GM23338 (cell line): ENCODE data around the gene CCDC177.

ENCODE experiments used
- EZH2 ChIP-seq: fragments of 200-600 bp; sonication (generic); IDR thresholded peaks from one replicate; pipeline ENCODE4 v1.8.0; 2017; ENCODE audit warnings: antibody characterized with exemption, mild to moderate bottlenecking, low read depth; ENCODE audit not compliant: unreplicated experiment
- EZH2phosphoT487 ChIP-seq: fragments of 200-600 bp; sonication (generic); IDR thresholded peaks from one replicate; pipeline ENCODE4 v1.8.1; 2018; ENCODE audit warnings: antibody characterized with exemption; ENCODE audit not compliant: unreplicated experiment
- JUNB ChIP-seq: IDR thresholded peaks from one replicate; pipeline ENCODE4 v1.6.1; 2016; ENCODE audit warnings: antibody characterized with exemption; ENCODE audit not compliant: unreplicated experiment
- STAT1 ChIP-seq: IDR thresholded peaks from one replicate; pipeline ENCODE4 v1.6.1; 2016; ENCODE audit warnings: antibody characterized with exemption; ENCODE audit not compliant: unreplicated experiment
- ZNF331 ChIP-seq: fragments of 250-450 bp; sonication (Bioruptor Pico); IDR thresholded peaks from 2 replicates; pipeline ENCODE4 v1.5.0; 2020; ENCODE audit warnings: low read depth, mild to moderate bottlenecking, moderate library complexity
- TF ChIP-seq, protein P1 (sequence below), 2 experiments: fragments of 200-600 bp in 1 of 2; sonication (generic) in 1 of 2; conservative IDR thresholded peaks; 2 replicates each; pipeline versions ENCODE4 v1.5.1 to v1.6.1; 2016 to 2017; ENCODE audit warnings: antibody characterized with exemption in 2 of 2, low read depth in 2 of 2, mild to moderate bottlenecking in 2 of 2, moderate library complexity in 1 of 2
- TF ChIP-seq, protein P2 (sequence below): IDR thresholded peaks from one replicate; pipeline ENCODE4 v1.6.1; 2018; ENCODE audit warnings: antibody characterized with exemption; ENCODE audit not compliant: unreplicated experiment
- TF ChIP-seq, protein P3 (sequence below): IDR thresholded peaks from 2 replicates; pipeline ENCODE4 v1.6.1; 2016; ENCODE audit warnings: antibody characterized with exemption

DNA sequence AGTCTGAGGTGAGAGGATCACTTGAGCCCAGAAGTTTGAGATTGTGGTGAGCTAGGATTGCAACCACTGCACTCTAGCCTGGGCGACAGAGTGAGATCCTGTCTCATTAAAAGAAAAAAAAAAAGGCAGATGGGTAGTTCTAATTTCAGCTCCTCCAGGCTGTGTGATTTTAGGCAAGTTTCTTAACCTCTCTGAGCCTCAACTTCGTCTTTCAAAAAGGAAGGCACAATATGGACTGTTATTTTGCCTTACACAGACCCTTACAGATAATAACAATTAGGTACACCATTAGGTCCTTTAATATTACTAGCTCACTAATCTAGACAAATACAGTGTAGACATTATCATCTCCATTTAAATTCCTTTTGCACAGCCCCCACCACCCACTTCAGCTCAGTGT is 4.8 kb upstream of the CCDC177 start:
- TF ChIP-seq, protein P1, sequence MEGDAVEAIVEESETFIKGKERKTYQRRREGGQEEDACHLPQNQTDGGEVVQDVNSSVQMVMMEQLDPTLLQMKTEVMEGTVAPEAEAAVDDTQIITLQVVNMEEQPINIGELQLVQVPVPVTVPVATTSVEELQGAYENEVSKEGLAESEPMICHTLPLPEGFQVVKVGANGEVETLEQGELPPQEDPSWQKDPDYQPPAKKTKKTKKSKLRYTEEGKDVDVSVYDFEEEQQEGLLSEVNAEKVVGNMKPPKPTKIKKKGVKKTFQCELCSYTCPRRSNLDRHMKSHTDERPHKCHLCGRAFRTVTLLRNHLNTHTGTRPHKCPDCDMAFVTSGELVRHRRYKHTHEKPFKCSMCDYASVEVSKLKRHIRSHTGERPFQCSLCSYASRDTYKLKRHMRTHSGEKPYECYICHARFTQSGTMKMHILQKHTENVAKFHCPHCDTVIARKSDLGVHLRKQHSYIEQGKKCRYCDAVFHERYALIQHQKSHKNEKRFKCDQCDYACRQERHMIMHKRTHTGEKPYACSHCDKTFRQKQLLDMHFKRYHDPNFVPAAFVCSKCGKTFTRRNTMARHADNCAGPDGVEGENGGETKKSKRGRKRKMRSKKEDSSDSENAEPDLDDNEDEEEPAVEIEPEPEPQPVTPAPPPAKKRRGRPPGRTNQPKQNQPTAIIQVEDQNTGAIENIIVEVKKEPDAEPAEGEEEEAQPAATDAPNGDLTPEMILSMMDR (conservative IDR thresholded peaks at IDR 0.05; ENCODE audit: low read depth in 2 of 2): no peak
- TF ChIP-seq STAT1: no peak
- TF ChIP-seq EZH2phosphoT487: no peak
- TF ChIP-seq EZH2: no peak
- TF ChIP-seq, protein P2, sequence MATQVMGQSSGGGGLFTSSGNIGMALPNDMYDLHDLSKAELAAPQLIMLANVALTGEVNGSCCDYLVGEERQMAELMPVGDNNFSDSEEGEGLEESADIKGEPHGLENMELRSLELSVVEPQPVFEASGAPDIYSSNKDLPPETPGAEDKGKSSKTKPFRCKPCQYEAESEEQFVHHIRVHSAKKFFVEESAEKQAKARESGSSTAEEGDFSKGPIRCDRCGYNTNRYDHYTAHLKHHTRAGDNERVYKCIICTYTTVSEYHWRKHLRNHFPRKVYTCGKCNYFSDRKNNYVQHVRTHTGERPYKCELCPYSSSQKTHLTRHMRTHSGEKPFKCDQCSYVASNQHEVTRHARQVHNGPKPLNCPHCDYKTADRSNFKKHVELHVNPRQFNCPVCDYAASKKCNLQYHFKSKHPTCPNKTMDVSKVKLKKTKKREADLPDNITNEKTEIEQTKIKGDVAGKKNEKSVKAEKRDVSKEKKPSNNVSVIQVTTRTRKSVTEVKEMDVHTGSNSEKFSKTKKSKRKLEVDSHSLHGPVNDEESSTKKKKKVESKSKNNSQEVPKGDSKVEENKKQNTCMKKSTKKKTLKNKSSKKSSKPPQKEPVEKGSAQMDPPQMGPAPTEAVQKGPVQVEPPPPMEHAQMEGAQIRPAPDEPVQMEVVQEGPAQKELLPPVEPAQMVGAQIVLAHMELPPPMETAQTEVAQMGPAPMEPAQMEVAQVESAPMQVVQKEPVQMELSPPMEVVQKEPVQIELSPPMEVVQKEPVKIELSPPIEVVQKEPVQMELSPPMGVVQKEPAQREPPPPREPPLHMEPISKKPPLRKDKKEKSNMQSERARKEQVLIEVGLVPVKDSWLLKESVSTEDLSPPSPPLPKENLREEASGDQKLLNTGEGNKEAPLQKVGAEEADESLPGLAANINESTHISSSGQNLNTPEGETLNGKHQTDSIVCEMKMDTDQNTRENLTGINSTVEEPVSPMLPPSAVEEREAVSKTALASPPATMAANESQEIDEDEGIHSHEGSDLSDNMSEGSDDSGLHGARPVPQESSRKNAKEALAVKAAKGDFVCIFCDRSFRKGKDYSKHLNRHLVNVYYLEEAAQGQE: no peak
- TF ChIP-seq JUNB: no peak
- TF ChIP-seq, protein P3, sequence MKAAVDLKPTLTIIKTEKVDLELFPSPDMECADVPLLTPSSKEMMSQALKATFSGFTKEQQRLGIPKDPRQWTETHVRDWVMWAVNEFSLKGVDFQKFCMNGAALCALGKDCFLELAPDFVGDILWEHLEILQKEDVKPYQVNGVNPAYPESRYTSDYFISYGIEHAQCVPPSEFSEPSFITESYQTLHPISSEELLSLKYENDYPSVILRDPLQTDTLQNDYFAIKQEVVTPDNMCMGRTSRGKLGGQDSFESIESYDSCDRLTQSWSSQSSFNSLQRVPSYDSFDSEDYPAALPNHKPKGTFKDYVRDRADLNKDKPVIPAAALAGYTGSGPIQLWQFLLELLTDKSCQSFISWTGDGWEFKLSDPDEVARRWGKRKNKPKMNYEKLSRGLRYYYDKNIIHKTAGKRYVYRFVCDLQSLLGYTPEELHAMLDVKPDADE: no peak
- TF ChIP-seq ZNF331 (CRISPR knock-in tag): no peak
